SIG-M5 treated with dmso at 0.1 percent for 504 hours (cell line): ENCODE data around the gene NDUFS5.
"Not testable (repeated sequence)": the region's sequence is repeated elsewhere in the genome, so short reads cannot be mapped to it uniquely, and the experiment has no call there.

Experiments used
- DNase-seq: peaks from one replicate; lab custom pipeline; 2025; ENCODE audit not compliant: unreplicated experiment; lab: John Stamatoyannopoulos, UW

Gene NDUFS5

GRCh38 chr1:39061951-39062350, 35.8 kb downstream of the NDUFS5 start:
- DNase-seq, result no peak

GRCh38 chr1:39063191-39063590, 37.0 kb downstream of the NDUFS5 start:
- DNase-seq, result no peak

GRCh38 chr1:39063775-39064174, 37.6 kb downstream of the NDUFS5 start:
- DNase-seq, result no peak

GRCh38 chr1:39065542-39065941, 39.4 kb downstream of the NDUFS5 start:
- no peak for DNase-seq

GRCh38 chr1:39068227-39068626, 42.1 kb downstream of the NDUFS5 start:
- not testable (repeated sequence) for DNase-seq

GRCh38 chr1:39071557-39071956, 45.4 kb downstream of the NDUFS5 start:
- DNase-seq, result not testable (repeated sequence)

- DNase-seq, result no peak
Measured at GRCh38 chr1:39076127-39076798, 50.1 kb downstream of the NDUFS5 start.

- peak; percentile 26 for DNase-seq
Measured at GRCh38 chr1:39076799-39077148, 50.6 kb downstream of the NDUFS5 start.

- DNase-seq, result no peak
Measured at GRCh38 chr1:39080269-39080826, 54.2 kb downstream of the NDUFS5 start.

GRCh38 chr1:39080831-39081270, 54.7 kb downstream of the NDUFS5 start:
- no peak for DNase-seq

- peak; percentile 15 for DNase-seq
Measured at GRCh38 chr1:39081271-39082009, 55.3 kb downstream of the NDUFS5 start.

GRCh38 chr1:39082010-39082799, 56.1 kb downstream of the NDUFS5 start:
- DNase-seq, result no peak

- DNase-seq, result no peak
Measured at GRCh38 chr1:39082811-39083576, 56.8 kb downstream of the NDUFS5 start.

GRCh38 chr1:39084191-39084590, 58.0 kb downstream of the NDUFS5 start:
- no peak for DNase-seq
